ENCODE measurements around the gene CNOT4.

The CNOT4 gene

GRCh38 chr7:135434047-135434446, 75.9 kb downstream of the CNOT4 start:
- Histone ChIP-seq H3K27ac (no peak overlapping the region), H3K27me3 (ENCODE audit: insufficient read depth, low read depth, severe bottlenecking) (no peaks in the 10 kb centered on the region), H3K36me3 (peaks cover 25% of the 10 kb centered on the region), H3K9me3 (ENCODE audit: severe bottlenecking) (no peaks in the 10 kb centered on the region), H3K4me3 (ENCODE audit: low read depth, low read length) (no peak overlapping the region)
- no peak for DNase-seq
- TF ChIP-seq CTCF (IDR thresholded peaks at IDR 0.05; ENCODE audit: low read depth, low read length) = no peak

GRCh38 chr7:135430626-135431025, 79.3 kb downstream of the CNOT4 start:
- no peak for TF ChIP-seq CTCF (IDR thresholded peaks at IDR 0.05; ENCODE audit: low read depth, low read length)
- DNase-seq = no peak
- no peak overlapping the region for H3K4me3 ChIP-seq (ENCODE audit: low read depth, low read length)
- H3K9me3 ChIP-seq (ENCODE audit: severe bottlenecking) = no peaks in the 10 kb centered on the region
- H3K27ac ChIP-seq = no peak overlapping the region
- H3K27me3 ChIP-seq (ENCODE audit: insufficient read depth, low read depth, severe bottlenecking) = no peaks in the 10 kb centered on the region
- H3K36me3 ChIP-seq = peaks cover 12% of the 10 kb centered on the region

- DNase-seq = no peak
- Histone ChIP-seq H3K27me3 (ENCODE audit: insufficient read depth, low read depth, severe bottlenecking) (no peaks in the 10 kb centered on the region), H3K4me3 (ENCODE audit: low read depth, low read length) (no peak overlapping the region), H3K27ac (no peak overlapping the region), H3K36me3 (peaks cover 12% of the 10 kb centered on the region), H3K9me3 (ENCODE audit: severe bottlenecking) (no peaks in the 10 kb centered on the region)
- no peak for TF ChIP-seq CTCF (IDR thresholded peaks at IDR 0.05; ENCODE audit: low read depth, low read length)
Measured at GRCh38 chr7:135428879-135429278, 81.0 kb downstream of the CNOT4 start.

GRCh38 chr7:135428011-135428410, 81.9 kb downstream of the CNOT4 start:
- DNase-seq = no peak
- Histone ChIP-seq H3K27ac (no peak overlapping the region), H3K36me3 (peaks cover 12% of the 10 kb centered on the region), H3K9me3 (ENCODE audit: severe bottlenecking) (no peaks in the 10 kb centered on the region), H3K27me3 (ENCODE audit: insufficient read depth, low read depth, severe bottlenecking) (no peaks in the 10 kb centered on the region), H3K4me3 (ENCODE audit: low read depth, low read length) (no peak overlapping the region)
- TF ChIP-seq CTCF (IDR thresholded peaks at IDR 0.05; ENCODE audit: low read depth, low read length) = no peak

GRCh38 chr7:135427166-135427565, 82.7 kb downstream of the CNOT4 start:
- H3K4me3 ChIP-seq (ENCODE audit: low read depth, low read length) = no peak overlapping the region
- TF ChIP-seq CTCF (IDR thresholded peaks at IDR 0.05; ENCODE audit: low read depth, low read length) = no peak
- H3K27ac ChIP-seq = no peak overlapping the region
- no peaks in the 10 kb centered on the region for H3K9me3 ChIP-seq (ENCODE audit: severe bottlenecking)
- DNase-seq = no peak
- H3K36me3 ChIP-seq = peaks cover 4% of the 10 kb centered on the region; the same call in 1 of the 2 replicates
- no peaks in the 10 kb centered on the region for H3K27me3 ChIP-seq (ENCODE audit: insufficient read depth, low read depth, severe bottlenecking)

GRCh38 chr7:135425036-135425435, 84.9 kb downstream of the CNOT4 start:
- no peak for TF ChIP-seq CTCF (IDR thresholded peaks at IDR 0.05; ENCODE audit: low read depth, low read length)
- Histone ChIP-seq H3K27me3 (ENCODE audit: insufficient read depth, low read depth, severe bottlenecking) (no peaks in the 10 kb centered on the region), H3K9me3 (ENCODE audit: severe bottlenecking) (no peaks in the 10 kb centered on the region), H3K27ac (no peak overlapping the region), H3K4me3 (ENCODE audit: low read depth, low read length) (no peak overlapping the region), H3K36me3 (no peaks in the 10 kb centered on the region)
- no peak for DNase-seq

All from WERI-Rb-1 (cell line).